Neural cell (in vitro differentiated cells): ENCODE results near the gene GCNA. TPM values are rescaled to one million over a fixed set of nuclear protein-coding genes. Genes with fewer than 3 reads are reported as not detected.

Source experiments
- H2AFZ ChIP-seq: fragments of 200-600, 300-800 bp; sonication (generic), shearing (Covaris generic); 2 replicates; pipeline ENCODE4 v1.6.0; 2014; ENCODE audit warnings: low read depth, mild to moderate bottlenecking, antibody characterized with exemption, low read length, moderate library complexity
- H3F3A ChIP-seq: fragments of 200-600 bp; shearing (Covaris generic); 2 replicates; pipeline ENCODE4 v1.6.1; 2016; ENCODE audit warnings: mild to moderate bottlenecking, moderate library complexity, mixed read lengths, antibody characterized with exemption, low read length; ENCODE audit not compliant: insufficient read depth, poor library complexity, severe bottlenecking
- H3K27ac ChIP-seq: fragments of 200-600, 300-800 bp; sonication (generic), shearing (Covaris generic); 2 replicates; pipeline ENCODE4 v1.5.1; 2014; ENCODE audit warnings: mild to moderate bottlenecking, low read length, moderate library complexity
- H3K27me3 ChIP-seq: fragments of 300-800, 200-600 bp; sonication (generic), shearing (Covaris generic); 2 replicates; pipeline ENCODE4 v1.6.0; 2014; ENCODE audit warnings: mild to moderate bottlenecking, low read depth, low read length, moderate library complexity; ENCODE audit not compliant: insufficient read depth
- H3K36me3 ChIP-seq: fragments of 300-800, 200-600 bp; sonication (generic), shearing (Covaris generic); 2 replicates; pipeline ENCODE4 v1.5.1; 2014; ENCODE audit warnings: mild to moderate bottlenecking, antibody characterized with exemption, low read length, moderate library complexity; ENCODE audit not compliant: insufficient read depth
- H3K4me2 ChIP-seq: fragments of 300-800, 200-600 bp; sonication (generic), shearing (Covaris generic); 2 replicates; pipeline ENCODE4 v1.6.0; 2014; ENCODE audit warnings: mild to moderate bottlenecking, low read length
- H3K4me3 ChIP-seq: fragments of 300-800, 200-600 bp; sonication (generic), shearing (Covaris generic); 2 replicates; pipeline ENCODE4 v1.5.1; 2014; ENCODE audit warnings: mild to moderate bottlenecking, low read length, moderate library complexity
- H3K79me2 ChIP-seq: fragments of 200-600 bp; shearing (Covaris generic); replicated peaks from 2 replicates; pipeline ENCODE4 v1.6.0; 2014; ENCODE audit warnings: mild to moderate bottlenecking, low read length, moderate library complexity; ENCODE audit not compliant: insufficient read depth
- H3K9ac ChIP-seq: fragments of 300-800, 200-600 bp; sonication (generic), shearing (Covaris generic); 2 replicates; pipeline ENCODE4 v1.6.1; 2016; ENCODE audit warnings: mild to moderate bottlenecking, low read length, mixed read lengths
- H3K9me2 ChIP-seq: fragments of 200-600 bp; shearing (Covaris generic); 2 replicates; pipeline ENCODE4 v1.6.1; 2016; ENCODE audit warnings: mild to moderate bottlenecking, low read length, mixed read lengths; ENCODE audit not compliant: insufficient read depth
- H3K9me3 ChIP-seq: fragments of 200-600, 300-800 bp; sonication (generic), shearing (Covaris generic); 2 replicates; pipeline ENCODE4 v1.6.1; 2016; ENCODE audit warnings: mild to moderate bottlenecking, mixed run types, low read length, moderate library complexity, mixed read lengths
- H4K20me1 ChIP-seq: fragments of 200-600 bp; shearing (Covaris generic); 2 replicates; pipeline ENCODE4 v1.6.1; 2016; ENCODE audit warnings: mild to moderate bottlenecking, mixed run types; ENCODE audit not compliant: insufficient read depth
- EP300 ChIP-seq: fragments of 450-650 bp; conservative IDR thresholded peaks from 2 replicates; pipeline ENCODE4 v1.6.1; 2014; ENCODE audit warnings: antibody characterized with exemption, mild to moderate bottlenecking, moderate library complexity; ENCODE audit not compliant: poor library complexity, severe bottlenecking
- EZH2 ChIP-seq: fragments of 200-600, 300-800 bp; shearing (Covaris generic), sonication (generic); IDR thresholded peaks from 2 replicates; pipeline ENCODE4 v1.6.1; 2014; ENCODE audit warnings: antibody characterized with exemption, low read length, borderline replicate concordance, mild to moderate bottlenecking; ENCODE audit not compliant: insufficient read depth, poor library complexity, severe bottlenecking
- MXI1 ChIP-seq: fragments of 450-650 bp; conservative IDR thresholded peaks from 2 replicates; pipeline ENCODE4 v1.6.1; 2014; ENCODE audit warnings: antibody characterized with exemption, mild to moderate bottlenecking; ENCODE audit not compliant: poor library complexity, severe bottlenecking
- POLR2AphosphoS5 ChIP-seq: IDR thresholded peaks from 2 replicates; pipeline ENCODE4 v1.6.1; 2012
- RAD21 ChIP-seq: fragments of 450-650 bp; conservative IDR thresholded peaks from 2 replicates; pipeline ENCODE4 v1.6.1; 2014; ENCODE audit warnings: antibody characterized with exemption, mild to moderate bottlenecking, moderate library complexity
- SMC3 ChIP-seq: fragments of 450-650 bp; conservative IDR thresholded peaks from 2 replicates; pipeline ENCODE4 v1.6.1; 2014; ENCODE audit warnings: antibody characterized with exemption, mild to moderate bottlenecking, moderate library complexity; ENCODE audit not compliant: poor library complexity
- TAF1 ChIP-seq: IDR thresholded peaks from 2 replicates; pipeline ENCODE4 v1.6.1; 2012; ENCODE audit warnings: low read depth
- polyA plus RNA-seq: library from polyadenylated mRNA; depleted of rRNA; stranded (reverse); fragments of >200 nt; gene quantifications from 2 replicates; pipeline ENCODE4 v1.2.3, GENCODE V29; 2014
- TF ChIP-seq, protein P1 (sequence below): fragments of 450-650 bp; IDR thresholded peaks from 2 replicates; pipeline ENCODE4 v1.5.1; 2014; ENCODE audit warnings: antibody characterized with exemption, mild to moderate bottlenecking, moderate library complexity; ENCODE audit not compliant: poor library complexity, severe bottlenecking
- TF ChIP-seq, protein P2 (sequence below): IDR thresholded peaks from 2 replicates; pipeline ENCODE4 v1.6.1; 2012; ENCODE audit warnings: borderline replicate concordance

GCNA gene
- polyA plus RNA-seq, 1 donor from 2014 or later, result 11.0 TPM

DNA sequence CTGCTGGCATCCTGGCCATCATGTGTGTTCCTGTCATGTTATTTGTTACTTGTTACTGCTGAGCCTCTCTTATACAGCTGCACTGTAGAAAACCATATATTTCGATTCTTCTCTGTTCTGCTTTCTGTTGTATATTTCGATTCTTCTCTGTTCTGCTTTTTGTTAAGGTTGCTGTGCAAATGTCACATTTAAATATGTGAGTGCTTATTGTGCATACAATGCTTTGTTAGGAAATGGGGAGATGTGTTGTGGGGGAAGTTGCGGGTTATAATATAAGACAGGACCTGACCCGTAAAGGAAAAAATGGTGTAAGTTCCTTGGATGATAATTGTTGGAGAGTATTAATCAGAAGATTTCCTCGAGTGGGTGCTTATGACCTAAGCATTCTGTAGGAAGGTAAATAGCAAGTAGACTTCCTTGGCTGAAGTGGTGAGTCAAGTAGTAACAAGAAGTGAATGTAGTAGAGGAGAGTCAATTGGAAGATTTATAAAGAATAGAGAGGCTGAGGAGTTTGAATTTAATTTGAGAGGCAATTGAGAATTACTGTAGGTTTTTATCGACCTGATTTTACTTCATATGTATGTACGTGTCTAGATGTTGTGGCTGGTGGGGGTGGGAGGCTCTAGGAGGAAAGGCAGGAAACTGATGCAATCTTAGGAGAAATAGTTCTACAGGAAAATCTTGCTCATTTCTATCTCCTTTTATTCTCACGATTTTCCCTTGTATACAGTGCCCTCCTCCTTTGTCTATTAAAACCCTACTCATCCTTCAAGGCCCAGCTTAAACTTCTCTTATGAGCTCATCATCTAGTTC, 36.8 kb upstream of the GCNA start:
- Histone ChIP-seq H3K27ac (no peak overlapping the region), H4K20me1 (no peaks in the 10 kb centered on the region), H3K4me2 (no peak overlapping the region), H3F3A (no peaks in the 10 kb centered on the region), H3K9ac (no peak overlapping the region), H3K4me3 (no peak overlapping the region), H2AFZ (no peak overlapping the region), H3K9me2 (no peaks in the 10 kb centered on the region), H3K79me2 (peaks cover 68% of the 10 kb centered on the region), H3K27me3 (no peaks in the 10 kb centered on the region), H3K36me3 (no peaks in the 10 kb centered on the region), H3K9me3 (no peaks in the 10 kb centered on the region)
- no peak for TF ChIP-seq POLR2AphosphoS5
- TF ChIP-seq, protein P1, sequence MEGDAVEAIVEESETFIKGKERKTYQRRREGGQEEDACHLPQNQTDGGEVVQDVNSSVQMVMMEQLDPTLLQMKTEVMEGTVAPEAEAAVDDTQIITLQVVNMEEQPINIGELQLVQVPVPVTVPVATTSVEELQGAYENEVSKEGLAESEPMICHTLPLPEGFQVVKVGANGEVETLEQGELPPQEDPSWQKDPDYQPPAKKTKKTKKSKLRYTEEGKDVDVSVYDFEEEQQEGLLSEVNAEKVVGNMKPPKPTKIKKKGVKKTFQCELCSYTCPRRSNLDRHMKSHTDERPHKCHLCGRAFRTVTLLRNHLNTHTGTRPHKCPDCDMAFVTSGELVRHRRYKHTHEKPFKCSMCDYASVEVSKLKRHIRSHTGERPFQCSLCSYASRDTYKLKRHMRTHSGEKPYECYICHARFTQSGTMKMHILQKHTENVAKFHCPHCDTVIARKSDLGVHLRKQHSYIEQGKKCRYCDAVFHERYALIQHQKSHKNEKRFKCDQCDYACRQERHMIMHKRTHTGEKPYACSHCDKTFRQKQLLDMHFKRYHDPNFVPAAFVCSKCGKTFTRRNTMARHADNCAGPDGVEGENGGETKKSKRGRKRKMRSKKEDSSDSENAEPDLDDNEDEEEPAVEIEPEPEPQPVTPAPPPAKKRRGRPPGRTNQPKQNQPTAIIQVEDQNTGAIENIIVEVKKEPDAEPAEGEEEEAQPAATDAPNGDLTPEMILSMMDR, result no peak

DNA sequence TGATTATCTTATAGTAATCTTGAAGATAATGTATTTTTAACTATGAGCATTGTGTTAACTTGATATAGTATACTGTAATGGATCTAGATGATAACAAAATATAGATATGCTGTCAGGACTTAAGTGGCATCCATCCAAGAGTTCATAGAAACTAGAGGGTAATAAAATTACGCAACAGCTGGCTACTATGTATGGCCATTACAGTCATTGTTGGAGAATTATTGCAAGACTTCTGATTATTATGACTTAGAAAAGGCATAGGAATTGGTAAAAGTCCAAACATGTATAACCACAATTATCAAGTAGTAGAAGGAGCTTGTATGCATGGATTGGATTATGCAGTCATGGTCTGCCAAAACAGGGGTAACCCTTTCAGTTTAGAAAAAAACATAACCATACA, 35.8 kb upstream of the GCNA start:
- no peak overlapping the region for H2AFZ ChIP-seq
- H3K9me3 ChIP-seq, result no peaks in the 10 kb centered on the region
- H3K4me2 ChIP-seq, result no peak overlapping the region
- H4K20me1 ChIP-seq, result no peaks in the 10 kb centered on the region
- no peaks in the 10 kb centered on the region for H3K27me3 ChIP-seq
- no peak overlapping the region for H3K27ac ChIP-seq
- no peaks in the 10 kb centered on the region for H3K36me3 ChIP-seq
- H3K9me2 ChIP-seq, result no peaks in the 10 kb centered on the region
- H3K4me3 ChIP-seq, result no peak overlapping the region
- TF ChIP-seq SMC3 (no peak), RAD21 (no peak), POLR2AphosphoS5 (no peak), EP300 (no peak), MXI1 (no peak), TAF1 (no peak), EZH2 (no peak)
- TF ChIP-seq, protein P1, result no peak
- TF ChIP-seq, protein P2, sequence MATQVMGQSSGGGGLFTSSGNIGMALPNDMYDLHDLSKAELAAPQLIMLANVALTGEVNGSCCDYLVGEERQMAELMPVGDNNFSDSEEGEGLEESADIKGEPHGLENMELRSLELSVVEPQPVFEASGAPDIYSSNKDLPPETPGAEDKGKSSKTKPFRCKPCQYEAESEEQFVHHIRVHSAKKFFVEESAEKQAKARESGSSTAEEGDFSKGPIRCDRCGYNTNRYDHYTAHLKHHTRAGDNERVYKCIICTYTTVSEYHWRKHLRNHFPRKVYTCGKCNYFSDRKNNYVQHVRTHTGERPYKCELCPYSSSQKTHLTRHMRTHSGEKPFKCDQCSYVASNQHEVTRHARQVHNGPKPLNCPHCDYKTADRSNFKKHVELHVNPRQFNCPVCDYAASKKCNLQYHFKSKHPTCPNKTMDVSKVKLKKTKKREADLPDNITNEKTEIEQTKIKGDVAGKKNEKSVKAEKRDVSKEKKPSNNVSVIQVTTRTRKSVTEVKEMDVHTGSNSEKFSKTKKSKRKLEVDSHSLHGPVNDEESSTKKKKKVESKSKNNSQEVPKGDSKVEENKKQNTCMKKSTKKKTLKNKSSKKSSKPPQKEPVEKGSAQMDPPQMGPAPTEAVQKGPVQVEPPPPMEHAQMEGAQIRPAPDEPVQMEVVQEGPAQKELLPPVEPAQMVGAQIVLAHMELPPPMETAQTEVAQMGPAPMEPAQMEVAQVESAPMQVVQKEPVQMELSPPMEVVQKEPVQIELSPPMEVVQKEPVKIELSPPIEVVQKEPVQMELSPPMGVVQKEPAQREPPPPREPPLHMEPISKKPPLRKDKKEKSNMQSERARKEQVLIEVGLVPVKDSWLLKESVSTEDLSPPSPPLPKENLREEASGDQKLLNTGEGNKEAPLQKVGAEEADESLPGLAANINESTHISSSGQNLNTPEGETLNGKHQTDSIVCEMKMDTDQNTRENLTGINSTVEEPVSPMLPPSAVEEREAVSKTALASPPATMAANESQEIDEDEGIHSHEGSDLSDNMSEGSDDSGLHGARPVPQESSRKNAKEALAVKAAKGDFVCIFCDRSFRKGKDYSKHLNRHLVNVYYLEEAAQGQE, result no peak
- H3F3A ChIP-seq, result no peaks in the 10 kb centered on the region
- H3K79me2 ChIP-seq, result peaks cover 64% of the 10 kb centered on the region
- no peak overlapping the region for H3K9ac ChIP-seq
